ENCODE data around the gene HNRNPUL2.
"Not testable (repeated sequence)": the region's sequence is repeated elsewhere in the genome, so short reads cannot be mapped to it uniquely, and the experiment has no call there.

The HNRNPUL2 gene

GRCh38 chr11:62702246-62702645, 25.0 kb downstream of the HNRNPUL2 start:
- DNase-seq, result no peak

DNA sequence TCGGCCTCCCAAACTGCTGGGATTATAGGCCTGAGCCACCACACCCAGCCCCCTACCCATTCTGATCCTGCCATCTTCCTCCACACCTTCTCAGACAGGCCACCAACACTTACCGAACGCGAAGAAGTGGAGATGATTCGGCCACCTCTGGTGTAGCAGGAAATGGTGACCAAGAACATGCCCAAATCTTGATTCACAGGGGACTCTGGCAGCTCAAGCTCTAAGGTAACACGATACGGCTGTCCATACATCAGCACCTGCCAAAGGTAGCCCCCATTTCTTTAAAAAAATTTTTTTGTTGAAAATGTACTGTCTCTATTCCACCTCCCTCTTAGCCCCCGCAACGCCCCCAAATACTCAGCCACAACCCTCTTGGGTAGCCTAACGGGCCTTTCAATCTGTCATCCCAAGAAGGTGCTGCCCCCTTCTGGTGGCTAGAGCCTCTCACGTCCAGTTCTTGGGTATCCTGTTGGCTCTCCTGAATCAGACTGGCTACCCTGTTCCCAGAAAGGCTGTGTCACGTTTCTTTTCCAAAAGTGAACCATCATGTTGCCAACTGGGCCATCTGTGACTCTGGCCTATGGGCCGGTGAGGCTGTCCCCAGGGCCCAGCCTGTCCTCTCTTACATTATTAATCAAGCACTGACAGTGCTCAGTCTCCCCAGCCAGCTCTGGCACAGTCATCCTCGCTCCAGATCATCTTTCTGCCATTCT, 32.6 kb downstream of the HNRNPUL2 start:
- DNase-seq, result peak; percentile 57

DNA sequence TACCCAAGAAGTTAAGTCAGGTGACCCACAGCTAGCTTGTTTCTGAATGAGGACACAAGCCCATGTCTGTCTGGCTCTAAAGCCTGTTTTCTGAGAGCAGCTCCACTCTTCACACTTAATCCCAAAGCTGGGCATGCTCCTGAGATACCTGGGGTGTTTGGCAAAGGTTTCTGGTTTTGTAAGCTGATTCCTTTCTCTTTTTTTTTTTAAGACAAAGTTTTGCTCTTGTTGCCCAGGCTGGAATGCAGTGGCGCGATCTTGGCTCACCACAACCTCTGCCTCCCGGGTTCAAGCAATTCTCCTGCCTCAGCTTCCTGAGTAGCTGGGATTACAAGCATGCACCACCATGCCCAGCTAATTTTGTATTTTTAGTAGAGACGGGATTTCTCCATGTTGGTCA, 33.6 kb downstream of the HNRNPUL2 start:
- not testable (repeated sequence) for DNase-seq

GRCh38 chr11:62689421-62690183, 37.7 kb downstream of the HNRNPUL2 start, which contains the start of gene LRRN4CL:
Gene LRRN4CL (minus strand): TSS chr11:62689530. CDS start chr11:62688508, 1,022 bp downstream.
- DNase-seq, result no peak

DNA sequence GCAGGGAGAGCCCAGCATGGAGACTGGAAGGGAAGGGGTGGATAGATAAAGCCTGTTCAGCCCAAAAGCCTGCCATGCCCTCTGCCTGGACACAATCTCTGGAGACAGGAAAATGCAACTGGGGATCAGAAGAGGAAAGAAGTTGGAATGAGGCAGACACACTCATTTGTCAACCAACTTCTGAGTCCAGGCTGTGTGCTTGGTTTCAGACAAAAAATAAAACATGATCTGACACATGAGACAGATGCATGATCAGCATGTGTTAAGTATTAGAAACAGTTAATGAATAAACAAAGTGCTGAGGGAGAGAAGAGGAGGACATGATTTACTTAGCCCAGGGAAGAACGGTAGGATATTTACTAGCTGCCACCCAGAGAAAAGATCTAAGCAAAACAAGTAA, 38.8 kb downstream of the HNRNPUL2 start:
- DNase-seq, result no peak

DNA sequence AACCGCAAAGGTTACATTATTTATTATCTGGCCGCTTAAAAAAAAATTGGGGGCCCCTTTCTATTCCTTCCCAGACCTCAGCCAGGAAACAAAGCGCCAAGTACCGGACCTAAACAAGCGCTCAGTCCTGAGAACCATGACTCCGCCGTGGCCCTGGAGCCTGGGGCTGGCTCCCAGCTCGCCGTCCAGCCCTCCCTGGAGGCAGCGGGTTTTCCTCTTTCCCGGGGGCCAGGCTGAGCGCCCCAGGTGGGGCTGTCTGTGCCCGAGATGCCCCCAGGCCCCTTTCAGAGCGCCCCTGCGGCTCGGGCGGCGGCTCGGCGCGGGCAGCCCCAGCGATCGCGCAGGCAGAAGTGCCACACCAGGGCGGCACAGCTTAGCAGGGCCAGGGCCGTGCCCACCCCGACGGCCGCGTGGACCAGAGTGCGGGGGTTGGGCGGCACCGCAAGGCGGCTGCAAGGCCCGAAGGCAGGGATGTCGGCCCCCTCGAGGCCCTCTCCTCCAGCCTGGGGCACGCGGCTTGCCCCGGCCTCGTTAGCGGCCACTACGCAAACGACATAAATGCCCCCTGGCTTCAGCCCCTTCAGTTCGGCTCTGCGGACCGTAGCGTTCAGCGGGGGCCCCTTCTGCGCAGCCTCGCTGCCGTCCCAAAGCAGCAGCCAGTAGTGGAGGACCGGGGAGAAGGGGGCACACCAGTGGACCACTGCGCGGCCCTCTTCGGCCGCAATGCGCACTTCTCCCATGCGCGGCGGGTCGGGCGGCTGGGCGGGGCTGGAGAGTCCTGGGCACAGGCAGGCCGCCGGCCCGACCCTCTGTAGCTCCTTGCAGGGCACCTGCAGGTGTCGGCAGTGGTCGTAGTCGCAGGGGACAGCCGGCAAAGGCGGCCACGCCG, 39.5 kb downstream of the HNRNPUL2 start:
- no peak for DNase-seq

DNA sequence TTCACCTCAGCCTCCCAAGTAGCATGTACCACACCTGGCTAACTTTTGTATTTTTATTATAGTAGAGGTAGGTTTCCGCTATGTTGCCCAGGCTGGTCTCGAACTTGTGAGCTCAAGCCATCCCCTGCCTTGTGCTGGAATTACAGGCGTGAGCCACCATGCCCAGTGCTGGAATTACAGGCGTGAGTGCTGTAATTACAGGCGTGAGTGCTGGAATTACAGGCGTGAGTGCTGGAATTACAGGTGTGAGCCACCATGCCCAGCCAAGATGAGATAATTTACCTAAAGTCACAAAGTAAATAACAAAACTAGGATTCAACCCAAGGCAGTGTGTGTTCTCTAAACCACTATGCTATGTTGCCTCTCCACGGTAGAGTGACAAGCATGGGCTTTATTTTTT, 44.7 kb downstream of the HNRNPUL2 start:
- no peak for DNase-seq

DNA sequence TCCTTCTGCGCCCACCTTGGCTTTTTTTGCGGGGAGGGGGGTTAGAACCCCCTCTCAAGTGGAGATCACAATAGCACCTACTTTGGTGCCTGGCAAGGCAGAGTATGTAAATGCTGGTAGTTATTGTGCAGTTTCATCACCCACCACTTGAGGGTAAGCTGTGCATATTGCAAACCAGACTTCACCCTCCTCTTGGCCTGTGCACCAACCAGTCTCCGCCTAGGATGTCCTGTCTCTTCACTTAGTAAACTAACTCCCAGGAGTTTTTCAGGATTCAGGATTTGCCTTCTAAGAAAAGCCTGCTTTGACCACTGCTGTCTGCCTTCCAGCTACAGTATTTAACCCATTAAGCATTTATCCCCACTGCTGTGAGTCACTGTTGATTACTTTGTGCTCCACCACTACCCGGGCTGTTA, 46.4 kb downstream of the HNRNPUL2 start:
- DNase-seq, result peak; percentile 61

DNA sequence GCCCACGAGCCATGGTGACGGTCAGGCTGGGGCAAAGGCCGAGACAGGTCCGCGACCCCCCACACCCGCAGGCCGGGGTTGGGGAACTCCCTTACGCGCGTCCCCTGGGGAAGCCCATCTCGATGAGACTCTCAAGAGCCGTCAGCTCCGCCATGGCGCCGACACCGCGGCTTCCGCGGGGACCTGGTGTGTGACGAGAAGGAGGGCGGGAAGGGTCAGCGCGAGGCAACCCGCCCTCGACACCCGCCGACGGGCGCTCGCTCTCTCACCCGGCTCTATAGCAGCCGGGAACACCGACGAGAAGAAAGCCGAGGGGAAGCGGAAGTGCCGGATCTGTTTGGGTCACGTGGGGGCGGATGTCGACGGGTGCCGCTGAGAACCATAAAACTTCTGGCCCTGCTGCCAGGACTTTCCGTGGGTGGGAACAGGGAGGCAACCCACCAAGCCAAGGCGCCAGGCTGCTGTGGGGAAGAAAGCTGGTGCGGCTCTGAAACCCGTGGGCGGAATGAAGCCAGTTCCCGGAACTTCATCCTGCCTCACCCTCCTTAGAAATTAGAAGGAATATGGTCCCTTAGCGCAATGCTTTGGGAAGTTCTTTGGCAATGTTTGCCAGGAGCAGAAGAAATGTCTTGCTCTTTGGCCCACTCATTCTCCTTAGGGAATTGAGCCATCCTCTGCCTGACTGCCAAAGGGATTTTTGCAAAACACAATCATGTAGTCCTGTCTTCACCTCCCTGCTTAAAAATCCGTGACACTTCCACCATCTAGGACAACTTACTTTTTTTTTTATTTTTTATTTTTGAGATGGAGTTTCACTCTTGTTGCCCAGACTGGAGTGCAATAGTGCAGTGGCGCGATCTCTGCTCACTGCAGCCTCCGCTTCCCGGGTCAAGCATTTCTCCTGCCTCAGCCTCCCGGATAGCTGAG, 48.2 kb downstream of the HNRNPUL2 start, which contains the start of gene UBXN1:
TSS of gene UBXN1 (minus strand) at position 304 of the 927 bp plus-strand sequence. CDS start at position 154, 150 bp downstream.
- peak; percentile 86 for DNase-seq

DNA sequence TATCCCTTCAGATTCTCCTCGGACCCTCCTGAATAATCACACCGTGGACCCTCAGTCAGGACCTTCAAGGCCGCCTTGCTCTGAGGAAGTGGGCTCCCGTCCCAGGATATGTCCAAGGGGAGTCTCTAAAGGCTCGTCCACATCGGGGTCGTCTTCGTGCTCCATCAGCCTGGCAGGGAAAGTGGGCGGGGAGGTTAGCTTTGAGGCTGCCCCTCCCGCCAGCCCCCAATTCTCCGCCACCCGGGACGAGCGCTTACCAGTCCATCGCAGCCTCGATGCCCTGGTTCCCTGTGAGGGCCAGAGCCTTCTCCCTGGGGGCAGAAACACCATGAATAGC, 48.9 kb downstream of the HNRNPUL2 start:
- DNase-seq, result no peak

DNA sequence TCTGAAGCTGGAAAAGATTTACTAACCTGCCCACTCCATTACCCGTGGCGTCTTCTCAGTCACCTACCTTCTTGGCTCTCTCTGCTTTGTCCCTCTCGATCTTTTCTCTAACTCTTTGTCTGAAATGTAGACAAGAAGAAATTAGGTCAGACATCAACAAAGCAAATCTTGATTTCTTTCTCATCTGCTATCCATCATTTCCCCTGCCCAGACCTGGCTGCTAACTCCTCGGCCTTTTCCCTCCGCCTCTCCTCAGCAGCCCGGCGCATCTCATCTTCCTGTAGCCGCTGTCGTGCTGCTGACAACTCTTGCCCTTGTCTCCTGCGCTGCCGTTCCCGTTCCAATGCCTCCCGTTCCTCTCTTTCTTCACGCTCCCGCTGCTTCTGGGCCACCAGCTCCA, 49.5 kb downstream of the HNRNPUL2 start:
- DNase-seq, result no peak

DNA sequence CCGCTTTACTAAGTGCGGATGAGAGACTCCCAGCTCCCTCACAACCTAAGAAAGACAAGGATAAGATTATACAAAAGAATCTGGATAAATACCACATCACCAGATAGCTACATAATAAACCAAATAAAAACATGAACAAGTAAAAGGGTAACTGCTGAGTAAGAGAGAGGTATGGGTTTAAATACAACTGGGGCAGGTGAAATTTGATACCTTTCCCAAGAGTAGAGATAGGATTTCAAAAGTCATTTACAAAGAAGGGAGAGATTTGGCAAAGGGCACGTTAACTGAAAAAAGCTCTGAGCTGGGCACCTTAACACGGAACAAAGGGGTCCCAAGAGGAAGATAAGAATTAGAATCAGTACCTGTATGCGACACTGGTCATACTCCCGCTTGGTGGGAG, 50.1 kb downstream of the HNRNPUL2 start:
- DNase-seq, result no peak

- DNase-seq, result no peak
Observed at GRCh38 chr11:62676698-62677097, 50.6 kb downstream of the HNRNPUL2 start.

- DNase-seq, result not testable (repeated sequence)
Observed at GRCh38 chr11:62675415-62675814, 51.8 kb downstream of the HNRNPUL2 start.

DNA sequence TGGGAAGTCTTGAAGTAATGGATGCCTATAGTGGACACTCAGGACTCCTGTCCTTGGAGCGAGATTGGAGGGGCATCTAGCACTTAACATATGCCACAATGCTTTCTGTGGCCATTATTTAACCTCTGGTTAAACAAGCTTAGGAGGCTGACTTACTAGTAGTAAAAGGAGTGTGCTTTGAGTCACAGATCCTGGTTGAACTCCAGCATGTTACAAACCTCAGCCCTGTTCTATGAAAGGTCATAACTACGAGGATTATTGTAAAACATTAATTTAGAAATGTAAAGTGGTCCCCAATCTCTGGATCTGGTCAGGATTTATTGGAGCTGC, 54.1 kb downstream of the HNRNPUL2 start:
- no peak for DNase-seq

GRCh38 chr11:62671608-62672389, 55.5 kb downstream of the HNRNPUL2 start, which contains the start of the genes LBHD1 and UQCC3:
Gene LBHD1 (minus strand): TSS chr11:62672267. CDS start chr11:62670031, 2,236 bp downstream.
Gene UQCC3 (plus strand): TSS chr11:62671673. CDS start chr11:62671746, 73 bp downstream.
- peak; percentile 86 for DNase-seq

DNA sequence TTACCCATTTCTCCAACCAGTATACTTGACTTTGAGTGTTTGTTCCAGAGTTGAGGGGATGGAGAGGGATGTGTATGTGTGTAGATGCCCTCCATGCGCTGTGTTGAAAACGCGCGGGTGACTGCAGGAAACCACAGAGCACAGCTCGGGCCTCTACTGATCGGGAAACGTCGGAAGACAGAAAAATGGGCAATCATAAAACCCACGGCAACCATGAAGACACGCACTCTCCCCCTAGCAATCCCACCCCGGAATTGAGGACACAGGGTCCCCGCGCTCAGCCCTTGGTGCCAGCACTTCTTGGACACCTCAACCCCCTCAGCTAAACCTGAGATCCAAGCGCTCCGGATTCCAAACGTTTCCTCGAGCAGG, 56.0 kb downstream of the HNRNPUL2 start:
- no peak for DNase-seq

DNA sequence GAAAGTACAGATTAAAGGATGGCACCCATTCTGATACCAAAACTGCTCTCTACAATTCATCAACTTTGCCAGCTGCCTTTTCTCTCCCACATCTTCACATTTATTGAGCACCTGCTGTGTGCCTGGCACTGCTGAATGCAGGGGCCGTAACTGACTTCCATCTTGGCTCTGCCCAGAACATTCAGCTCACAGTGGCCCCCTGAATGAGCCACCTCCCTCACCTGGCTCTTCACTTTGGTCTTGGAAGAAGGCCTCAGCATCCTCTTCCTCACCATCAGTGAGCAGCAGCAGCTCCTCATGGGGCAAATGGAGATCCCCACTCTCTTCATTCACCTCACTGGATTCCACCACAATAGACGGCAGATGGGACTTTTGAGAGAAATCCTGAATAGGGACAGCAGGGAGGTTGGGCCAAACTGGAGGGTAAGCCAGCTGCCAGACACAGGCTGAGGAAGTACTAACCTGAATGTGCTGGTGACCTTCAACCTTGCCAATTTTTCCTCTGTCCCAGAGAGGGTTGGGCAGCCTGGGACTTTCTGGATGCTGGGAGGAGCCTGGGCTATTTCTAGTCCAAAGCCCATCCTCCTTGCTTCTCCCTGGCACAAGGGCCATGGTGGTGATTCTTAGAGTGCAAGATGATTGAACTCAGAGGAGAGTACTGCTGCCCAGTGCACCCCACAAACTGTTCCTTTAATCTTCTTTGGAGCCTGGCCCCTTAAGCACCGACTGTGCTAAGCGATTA, 57.7 kb downstream of the HNRNPUL2 start:
- no peak for DNase-seq

- DNase-seq, result no peak
Observed at GRCh38 chr11:62667460-62667859, 59.8 kb downstream of the HNRNPUL2 start.

- DNase-seq, result no peak
Observed at GRCh38 chr11:62666259-62666926, 60.9 kb downstream of the HNRNPUL2 start.

Data from NCI-H146 (cell line).